CD4-positive, alpha-beta T cell treated with Interleukin-4 for 1 hour (primary cell): ENCODE data around the gene ELMOD3.
"Not testable (repeated sequence)": the region's sequence is repeated elsewhere in the genome, so short reads cannot be mapped to it uniquely, and the experiment has no call there.

ENCODE experiments used
- DNase-seq, 2 donors: peaks; one replicate each; pipeline ENCODE4 v3.0.0-alpha.2; 2020 to 2022

ELMOD3 gene

GRCh38 chr2:85354286-85355072, at the start of gene ELMOD3, which contains the start of gene RETSAT:
Gene ELMOD3 (plus strand): TSS chr2:85354769. CDS start chr2:85357199, 2,430 bp downstream.
Gene RETSAT (minus strand): TSS chr2:85354528. CDS start chr2:85354507, 21 bp downstream.
- peak; percentile 98 to 99 for DNase-seq

- DNase-seq = no peak
Observed at GRCh38 chr2:85307527-85307897, 47.1 kb upstream of the ELMOD3 start.

DNA sequence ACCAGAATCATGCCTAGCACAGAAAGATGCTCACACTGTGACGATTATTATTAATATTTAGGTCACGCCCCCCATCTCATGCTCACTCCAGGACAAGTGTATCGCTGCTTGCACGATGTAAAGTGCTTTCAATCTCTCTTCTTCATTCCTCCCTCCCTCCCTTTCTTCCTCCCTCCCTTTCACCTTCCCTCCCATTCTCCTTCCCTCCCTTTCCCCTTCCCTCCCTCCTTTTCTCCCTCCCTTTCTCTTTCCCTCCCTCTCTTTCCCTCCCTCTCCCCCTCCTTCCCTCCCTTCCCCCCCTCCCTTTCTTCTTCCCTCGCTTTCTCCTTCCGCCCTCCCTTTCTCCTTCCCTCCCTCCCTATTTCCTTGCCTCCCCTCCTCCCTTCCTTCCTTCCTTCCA, 46.4 kb upstream of the ELMOD3 start:
- DNase-seq = no peak

DNA sequence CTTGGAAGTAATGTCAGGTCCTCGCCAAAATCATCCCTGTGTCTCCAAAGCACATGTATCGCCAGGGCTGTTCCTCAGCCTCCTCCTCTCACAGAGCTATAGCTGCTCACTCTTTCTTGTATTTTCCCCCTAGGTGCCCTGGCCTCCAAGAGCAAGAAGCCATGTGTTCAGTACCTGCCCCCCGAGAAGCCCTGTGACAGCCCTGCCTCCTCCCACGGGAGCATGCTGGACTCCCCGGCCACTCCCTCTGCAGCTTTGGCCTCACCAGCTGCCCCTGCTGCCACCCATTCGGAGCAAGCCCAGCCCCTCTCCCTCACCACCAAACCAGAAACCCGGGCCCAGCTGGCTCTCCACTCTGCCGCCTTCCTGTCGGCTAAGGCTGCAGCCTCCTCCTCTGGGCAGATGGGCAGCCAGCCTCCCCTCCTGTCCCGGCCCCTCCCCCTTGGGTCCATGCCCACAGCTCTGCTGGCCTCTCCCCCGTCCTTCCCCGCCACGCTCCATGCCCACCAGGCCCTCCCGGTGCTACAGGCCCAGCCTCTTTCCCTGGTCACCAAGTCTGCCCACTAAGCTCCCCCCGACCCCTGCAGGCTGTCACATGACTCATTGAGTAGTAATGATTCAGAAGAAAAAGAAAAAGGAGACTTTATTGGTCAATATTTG, 45.5 kb upstream of the ELMOD3 start:
- DNase-seq = peak in 1 of 2 donors; percentile 17

GRCh38 chr2:85309699-85310321, 44.8 kb upstream of the ELMOD3 start:
- DNase-seq = peak in 1 of 2 donors; percentile 20

DNA sequence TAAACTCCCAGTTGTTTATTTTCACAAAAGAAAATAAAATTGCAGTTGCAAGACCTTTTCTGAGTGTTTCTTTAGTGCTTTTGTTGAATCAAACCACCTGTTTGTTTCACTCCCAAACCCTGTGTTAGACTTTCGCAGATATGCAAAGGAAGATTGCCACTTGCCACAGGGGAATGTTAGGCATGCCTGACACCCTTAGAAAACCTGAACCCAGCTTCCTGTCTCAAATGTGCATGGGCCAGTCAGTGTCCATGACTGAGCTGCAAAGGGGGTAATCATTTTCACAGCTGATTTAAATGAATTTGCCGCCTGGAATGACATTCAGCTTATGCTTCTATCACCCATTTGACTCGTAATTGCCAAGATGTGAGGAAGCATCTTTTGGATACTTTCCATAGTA, 44.2 kb upstream of the ELMOD3 start:
- DNase-seq = no peak

DNA sequence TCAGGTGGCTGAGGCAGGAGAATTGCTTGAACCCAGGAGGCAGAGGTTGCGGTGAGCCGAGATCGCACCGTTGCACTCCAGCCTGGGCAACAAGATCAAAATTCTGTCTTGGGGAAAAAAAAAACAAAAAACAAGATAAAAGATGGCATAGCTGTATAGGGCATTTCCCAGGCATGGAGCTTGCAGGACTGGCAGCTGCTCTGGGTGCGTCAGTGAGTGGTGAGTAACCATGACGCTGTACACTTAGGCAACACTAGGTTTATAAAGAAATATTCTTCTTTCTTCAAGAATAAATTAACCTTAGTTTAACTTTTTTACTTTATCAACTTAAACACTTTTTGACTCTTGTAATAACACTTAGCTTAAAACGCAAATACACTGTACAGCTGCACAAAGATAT, 42.2 kb upstream of the ELMOD3 start:
- DNase-seq = no peak

GRCh38 chr2:85314884-85315242, 39.7 kb upstream of the ELMOD3 start:
- no peak for DNase-seq

- not testable (repeated sequence) for DNase-seq
Observed at GRCh38 chr2:85315921-85316320, 38.6 kb upstream of the ELMOD3 start.

- DNase-seq = peak in 1 of 2 donors; percentile 16
Observed at GRCh38 chr2:85318222-85319074, 36.1 kb upstream of the ELMOD3 start.

GRCh38 chr2:85319796-85320195, 34.8 kb upstream of the ELMOD3 start:
- no peak for DNase-seq

DNA sequence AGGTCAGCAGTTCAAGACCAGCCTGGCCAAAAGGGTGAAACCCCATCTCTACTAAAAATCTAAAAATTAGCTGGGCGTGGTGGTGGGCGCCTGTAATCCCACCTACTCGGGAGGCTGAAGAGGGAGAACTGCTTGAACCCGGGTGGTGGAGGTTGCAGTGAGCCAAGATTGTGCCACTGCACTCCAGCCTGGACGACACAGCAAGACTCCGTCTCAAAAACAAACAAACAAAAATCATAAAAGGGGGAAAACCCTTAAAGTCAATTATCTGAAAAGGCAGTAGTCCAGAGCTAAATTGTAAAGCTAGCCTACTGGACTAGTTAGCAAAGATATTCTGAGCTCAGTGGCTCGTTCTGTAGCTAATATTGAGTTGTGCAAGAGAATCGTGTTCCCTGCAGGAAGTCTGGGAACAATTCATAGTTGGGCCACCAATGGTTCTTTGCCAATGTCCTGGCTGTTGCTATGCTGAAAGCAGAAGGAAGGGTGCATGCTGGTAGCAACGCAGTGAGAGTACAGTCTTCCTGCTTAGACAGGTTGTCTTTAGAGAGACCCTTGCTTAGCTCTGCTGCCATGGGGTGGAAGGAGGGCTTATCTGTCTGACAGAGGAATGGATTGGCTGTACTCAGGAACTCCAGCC, 31.1 kb upstream of the ELMOD3 start:
- no peak for DNase-seq

DNA sequence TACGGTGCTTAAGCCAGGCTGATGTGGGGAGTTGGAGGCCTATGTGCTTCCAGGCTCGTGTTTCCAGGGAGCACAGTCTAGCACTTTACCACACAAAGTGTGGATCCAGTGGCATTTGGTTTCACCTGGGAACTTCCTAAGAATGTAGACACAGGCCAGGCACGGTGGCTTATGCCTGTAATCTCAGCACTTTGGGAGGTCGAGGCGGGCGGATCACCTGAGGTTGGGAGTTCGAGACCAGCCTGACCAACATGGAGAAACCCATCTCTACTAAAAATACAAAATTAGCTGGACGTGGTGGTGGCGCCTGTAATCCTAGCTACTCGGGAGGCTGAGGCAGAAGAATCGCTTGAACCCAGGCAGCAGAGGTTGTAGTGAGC, 30.6 kb upstream of the ELMOD3 start:
- not testable (repeated sequence) for DNase-seq

- no peak for DNase-seq
Observed at GRCh38 chr2:85324639-85325465, 29.7 kb upstream of the ELMOD3 start.

DNA sequence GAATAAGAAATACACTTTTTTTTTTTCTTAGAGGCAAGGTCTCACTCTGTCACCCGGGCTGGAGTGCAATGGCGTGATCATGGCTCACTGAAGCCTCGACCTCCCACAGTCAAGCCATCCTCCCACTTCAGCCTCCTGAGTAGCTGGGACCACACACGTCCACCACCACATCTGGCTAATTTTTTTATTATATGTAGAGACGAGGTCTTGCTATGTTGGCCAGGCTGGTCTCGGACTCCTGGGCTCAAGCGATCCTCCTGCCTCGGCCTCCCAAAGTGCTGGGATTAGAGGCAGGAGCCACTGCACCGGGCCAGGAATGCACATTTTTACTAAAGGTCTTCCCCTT, 29.1 kb upstream of the ELMOD3 start:
- DNase-seq = no peak

- peak; percentile 42 to 56 for DNase-seq
Observed at GRCh38 chr2:85326406-85327159, 28.0 kb upstream of the ELMOD3 start.

- peak; percentile 49 to 62 for DNase-seq
Observed at GRCh38 chr2:85327160-85327821, 27.3 kb upstream of the ELMOD3 start.

GRCh38 chr2:85327822-85328617, 26.5 kb upstream of the ELMOD3 start, which contains the start of gene TGOLN2:
Gene TGOLN2 (minus strand): TSS chr2:85327989. CDS start chr2:85327962, 27 bp downstream.
- DNase-seq = peak; percentile 93 to 94

DNA sequence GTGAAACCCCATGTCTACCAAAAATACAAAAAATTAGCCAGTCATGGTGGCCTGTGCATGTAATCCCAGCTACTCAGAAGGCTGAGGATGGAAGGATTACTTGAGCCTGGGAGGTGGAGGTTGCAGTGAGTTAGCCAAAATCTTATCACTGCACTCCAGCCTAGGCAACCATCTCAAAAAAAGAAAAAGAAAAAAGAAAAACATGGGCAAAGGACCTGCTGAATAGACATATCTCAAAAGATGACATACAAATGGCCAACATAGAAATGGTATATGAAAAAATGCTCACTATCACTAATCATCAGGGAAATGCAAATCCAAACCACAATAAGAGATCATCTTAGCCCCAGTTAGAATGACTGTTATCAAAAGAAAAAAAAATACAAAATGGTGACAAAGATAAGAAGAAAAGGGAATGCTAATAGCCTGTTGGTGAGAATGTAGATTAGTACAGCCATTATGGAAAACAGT, 25.4 kb upstream of the ELMOD3 start:
- no peak for DNase-seq
